A673 (cell line): ENCODE data around the gene MAN1A2. TPM values are rescaled to one million over a fixed set of nuclear protein-coding genes. Genes with fewer than 3 reads are reported as not detected.

Source experiments
- BruUV-seq: library from RNA; stranded (reverse); fragments of 400-500 nt; replicated peaks from 2 replicates; lab custom pipeline; 2021; lab: Mats Ljungman, UMichigan
- CTCF ChIA-PET: fragments of 300-600 bp; sonication (Branson Sonifier 250); formaldehyde crosslinking; loops from one replicate; lab custom pipeline; 2022; ENCODE audit warnings: antibody characterized with exemption; lab: Charles Lee
- POLR2A ChIA-PET: fragments of 300-600 bp; sonication (Branson Sonifier 250); formaldehyde crosslinking; loops from one replicate; lab custom pipeline; 2022; ENCODE audit warnings: antibody characterized with exemption; ENCODE audit not compliant: low non-redundant PET; lab: Charles Lee
- DNase-seq: peaks from one replicate; pipeline ENCODE4 v3.0.0-alpha.2; 2015; ENCODE audit warnings: low spot score
- H3K27ac ChIP-seq: fragments of 200-600 bp; sonication (generic); 2 replicates; pipeline ENCODE4 v1.5.1; 2016; ENCODE audit warnings: mixed run types, low read depth, mild to moderate bottlenecking, mixed read lengths, antibody characterized with exemption, low read length; ENCODE audit not compliant: poor library complexity, severe bottlenecking
- H3K27me3 ChIP-seq: fragments of 200-600 bp; sonication (generic); replicated peaks from 2 replicates; pipeline ENCODE4 v1.6.1; 2017; ENCODE audit warnings: mixed run types, low read depth, mild to moderate bottlenecking, mixed read lengths, antibody characterized with exemption, low read length; ENCODE audit not compliant: insufficient read depth, poor library complexity
- H3K36me3 ChIP-seq: fragments of 200-600 bp; sonication (generic); 2 replicates; pipeline ENCODE4 v1.6.1; 2016; ENCODE audit warnings: mixed run types, mild to moderate bottlenecking, mixed read lengths, antibody characterized with exemption, low read length; ENCODE audit not compliant: insufficient read depth, poor library complexity, severe bottlenecking
- H3K4me1 ChIP-seq: fragments of 200-600 bp; sonication (generic); 2 replicates; pipeline ENCODE4 v1.6.1; 2017; ENCODE audit warnings: mixed run types, mild to moderate bottlenecking, mixed read lengths, antibody characterized with exemption, low read length; ENCODE audit not compliant: insufficient read depth, poor library complexity, severe bottlenecking
- H3K4me3 ChIP-seq: fragments of 200-600 bp; sonication (generic); 2 replicates; pipeline ENCODE4 v1.5.1; 2016; ENCODE audit warnings: low read depth, mixed run types, mild to moderate bottlenecking, mixed read lengths, low read length; ENCODE audit not compliant: poor library complexity, severe bottlenecking
- H3K9me3 ChIP-seq: fragments of 200-600 bp; sonication (generic); 2 replicates; pipeline ENCODE4 v1.6.1; 2016; ENCODE audit warnings: mixed run types, low read depth, mild to moderate bottlenecking, mixed read lengths, antibody characterized with exemption, low read length; ENCODE audit not compliant: poor library complexity, severe bottlenecking
- EZH2 ChIP-seq: fragments of 200-600 bp; sonication (generic); IDR thresholded peaks from 2 replicates; pipeline ENCODE4 v1.6.1; 2017; ENCODE audit warnings: borderline replicate concordance, low read depth, mild to moderate bottlenecking, mixed read lengths, antibody characterized with exemption, low read length; ENCODE audit not compliant: poor library complexity, severe bottlenecking
- intact Hi-C: fragments of 100-400 bp; cut with micrococcal nuclease; formaldehyde crosslinking; loops from one replicate; pipeline ENCODE4 v1.10.0; 2022; ENCODE audit not compliant: unreplicated experiment
- total RNA-seq: library from RNA; stranded (reverse); gene quantifications from 2 replicates; pipeline ENCODE4 v1.2.3, GENCODE V29; 2021
- TF ChIP-seq, protein P1 (sequence below): fragments of 300-800, 200-600 bp; sonication (generic); conservative IDR thresholded peaks from 2 replicates; pipeline ENCODE4 v1.5.1; 2017; ENCODE audit warnings: low read depth, mild to moderate bottlenecking, antibody characterized with exemption, low read length, moderate library complexity, mixed read lengths

MAN1A2 gene
- total RNA-seq, 1 experiment from 2014 or later: 31.8 TPM

- Histone ChIP-seq H3K27me3 (no peaks in the 10 kb centered on the region), H3K4me1 (no peaks in the 10 kb centered on the region), H3K27ac (no peak overlapping the region), H3K9me3 (no peaks in the 10 kb centered on the region), H3K4me3 (no peak overlapping the region), H3K36me3 (no peaks in the 10 kb centered on the region)
- CTCF ChIA-PET: no interaction called here
- POLR2A ChIA-PET: no interaction called here
- no TSS peak for BruUV-seq
- intact Hi-C loops: no loop called here
- TF ChIP-seq, protein P1, sequence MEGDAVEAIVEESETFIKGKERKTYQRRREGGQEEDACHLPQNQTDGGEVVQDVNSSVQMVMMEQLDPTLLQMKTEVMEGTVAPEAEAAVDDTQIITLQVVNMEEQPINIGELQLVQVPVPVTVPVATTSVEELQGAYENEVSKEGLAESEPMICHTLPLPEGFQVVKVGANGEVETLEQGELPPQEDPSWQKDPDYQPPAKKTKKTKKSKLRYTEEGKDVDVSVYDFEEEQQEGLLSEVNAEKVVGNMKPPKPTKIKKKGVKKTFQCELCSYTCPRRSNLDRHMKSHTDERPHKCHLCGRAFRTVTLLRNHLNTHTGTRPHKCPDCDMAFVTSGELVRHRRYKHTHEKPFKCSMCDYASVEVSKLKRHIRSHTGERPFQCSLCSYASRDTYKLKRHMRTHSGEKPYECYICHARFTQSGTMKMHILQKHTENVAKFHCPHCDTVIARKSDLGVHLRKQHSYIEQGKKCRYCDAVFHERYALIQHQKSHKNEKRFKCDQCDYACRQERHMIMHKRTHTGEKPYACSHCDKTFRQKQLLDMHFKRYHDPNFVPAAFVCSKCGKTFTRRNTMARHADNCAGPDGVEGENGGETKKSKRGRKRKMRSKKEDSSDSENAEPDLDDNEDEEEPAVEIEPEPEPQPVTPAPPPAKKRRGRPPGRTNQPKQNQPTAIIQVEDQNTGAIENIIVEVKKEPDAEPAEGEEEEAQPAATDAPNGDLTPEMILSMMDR: no peak
- TF ChIP-seq EZH2: no peak
- no peak for DNase-seq
These were observed 48.8 kb downstream of the MAN1A2 start for GRCh38 chr1:117416004-117416403.

- TF ChIP-seq, protein P1: no peak
- TF ChIP-seq EZH2: no peak
- no TSS peak for BruUV-seq
- ChIA-PET CTCF (no interaction called here), POLR2A (interaction anchor here (0.6 kb wide), 1 partner anchor 306 kb away, joined by 3 read pairs; no protein-coding TSS in a partner anchor)
- DNase-seq: no peak
- intact Hi-C loops: no loop called here
- Histone ChIP-seq H3K27ac (no peak overlapping the region), H3K27me3 (no peaks in the 10 kb centered on the region), H3K4me3 (no peak overlapping the region), H3K4me1 (no peaks in the 10 kb centered on the region), H3K9me3 (no peaks in the 10 kb centered on the region), H3K36me3 (no peaks in the 10 kb centered on the region)
These were observed 49.4 kb downstream of the MAN1A2 start for GRCh38 chr1:117416546-117417125.

- CTCF ChIA-PET: no interaction called here
- no peak overlapping the region for H3K4me3 ChIP-seq
- POLR2A ChIA-PET: no interaction called here
- intact Hi-C loops: no loop called here
- no peak for DNase-seq
- TF ChIP-seq, protein P1: no peak
- no peak for TF ChIP-seq EZH2
- H3K36me3 ChIP-seq: no peaks in the 10 kb centered on the region
- peaks cover 23% of the 10 kb centered on the region for H3K9me3 ChIP-seq
- no peak overlapping the region for H3K27ac ChIP-seq
- no TSS peak for BruUV-seq
- H3K27me3 ChIP-seq: no peaks in the 10 kb centered on the region
- no peaks in the 10 kb centered on the region for H3K4me1 ChIP-seq
These were observed 57.9 kb downstream of the MAN1A2 start for GRCh38 chr1:117425050-117425734.
